GM12892 (cell line): ENCODE results near the gene LRTM1.

Experiments used
- POLR2A ChIP-seq: IDR thresholded peaks from 2 replicates; pipeline ENCODE4 v1.6.1; 2011; ENCODE audit warnings: low read depth, low read length, control low read depth
- POLR2AphosphoS5 ChIP-seq: IDR thresholded peaks from 2 replicates; pipeline ENCODE4 v1.6.1; 2011; ENCODE audit warnings: low read depth, low read length, control low read depth
- TAF1 ChIP-seq: IDR thresholded peaks from 2 replicates; pipeline ENCODE4 v1.6.1; 2011; ENCODE audit warnings: low read depth, mild to moderate bottlenecking, control low read depth, low read length, borderline replicate concordance

GRCh38 chr3:54905261-54905888 is 22.5 kb downstream of the LRTM1 start:
- no peak for TF ChIP-seq POLR2AphosphoS5
- no peak for TF ChIP-seq POLR2A
- no peak for TF ChIP-seq TAF1
